ENCODE measurements around the gene TRMT11.

Gene TRMT11

DNA sequence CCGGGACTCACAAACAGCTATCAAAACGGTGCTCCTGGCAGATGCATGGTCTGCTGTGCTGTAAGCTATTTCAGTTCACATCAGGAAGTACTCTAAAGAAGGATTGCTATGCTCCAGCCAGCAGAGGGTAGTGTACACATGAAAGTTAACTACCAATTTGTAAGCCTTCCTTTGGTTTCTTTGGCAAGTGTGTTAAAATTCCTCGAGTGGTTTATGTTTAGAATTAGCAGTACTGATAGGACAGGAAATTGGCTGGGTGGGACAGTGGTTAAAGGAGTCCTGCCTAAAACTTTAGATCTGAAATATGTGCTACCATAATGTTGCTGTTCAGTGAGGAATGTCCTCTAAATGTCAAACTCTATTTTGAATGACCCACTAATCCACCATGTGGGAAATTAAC, 47.4 kb downstream of the TRMT11 start (continued):
- TF ChIP-seq OVOL3 (tag by site-specific recombination; IDR thresholded peaks at IDR 0.05), result no peak
- no peak for TF ChIP-seq ZNF560 (tag by site-specific recombination; IDR thresholded peaks at IDR 0.05; ENCODE audit: borderline replicate concordance)
- no peak for TF ChIP-seq ZNF132 (tag by site-specific recombination; IDR thresholded peaks at IDR 0.05; ENCODE audit: borderline replicate concordance)
- TF ChIP-seq, protein P1, sequence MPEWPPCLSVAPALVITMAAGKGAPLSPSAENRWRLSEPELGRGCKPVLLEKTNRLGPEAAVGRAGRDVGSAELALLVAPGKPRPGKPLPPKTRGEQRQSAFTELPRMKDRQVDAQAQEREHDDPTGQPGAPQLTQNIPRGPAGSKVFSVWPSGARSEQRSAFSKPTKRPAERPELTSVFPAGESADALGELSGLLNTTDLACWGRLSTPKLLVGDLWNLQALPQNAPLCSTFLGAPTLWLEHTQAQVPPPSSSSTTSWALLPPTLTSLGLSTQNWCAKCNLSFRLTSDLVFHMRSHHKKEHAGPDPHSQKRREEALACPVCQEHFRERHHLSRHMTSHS (tag by site-specific recombination; IDR thresholded peaks at IDR 0.05), result no peak
- TF ChIP-seq, protein P2, sequence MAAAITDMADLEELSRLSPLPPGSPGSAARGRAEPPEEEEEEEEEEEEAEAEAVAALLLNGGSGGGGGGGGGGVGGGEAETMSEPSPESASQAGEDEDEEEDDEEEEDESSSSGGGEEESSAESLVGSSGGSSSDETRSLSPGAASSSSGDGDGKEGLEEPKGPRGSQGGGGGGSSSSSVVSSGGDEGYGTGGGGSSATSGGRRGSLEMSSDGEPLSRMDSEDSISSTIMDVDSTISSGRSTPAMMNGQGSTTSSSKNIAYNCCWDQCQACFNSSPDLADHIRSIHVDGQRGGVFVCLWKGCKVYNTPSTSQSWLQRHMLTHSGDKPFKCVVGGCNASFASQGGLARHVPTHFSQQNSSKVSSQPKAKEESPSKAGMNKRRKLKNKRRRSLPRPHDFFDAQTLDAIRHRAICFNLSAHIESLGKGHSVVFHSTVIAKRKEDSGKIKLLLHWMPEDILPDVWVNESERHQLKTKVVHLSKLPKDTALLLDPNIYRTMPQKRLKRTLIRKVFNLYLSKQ (tag by site-specific recombination; IDR thresholded peaks at IDR 0.05; ENCODE audit: borderline replicate concordance), result no peak

DNA sequence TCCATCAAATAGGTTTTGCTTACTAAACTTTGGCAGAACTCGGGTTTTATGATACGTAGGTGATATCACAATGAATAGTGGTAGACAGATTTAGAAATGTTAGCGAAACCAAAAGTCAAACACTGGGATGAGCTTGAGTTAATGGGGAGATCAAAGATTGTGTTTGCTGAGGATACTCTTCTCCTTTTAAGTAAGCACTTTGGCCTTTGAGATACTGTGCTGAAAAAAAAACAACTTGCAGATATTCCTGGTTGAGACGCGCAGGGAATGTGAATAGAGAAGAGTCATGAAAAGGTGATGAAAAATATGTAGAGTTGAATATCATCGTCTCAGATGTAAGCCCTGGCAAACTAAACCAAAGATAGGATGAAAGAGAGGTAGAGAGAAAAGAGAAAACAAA, 48.3 kb downstream of the TRMT11 start:
- POLR2A ChIA-PET, result no interaction called here
- H3K4me3 ChIP-seq (ENCODE audit: low read depth, low read length), result no peak overlapping the region
- no peak overlapping the region for H3K27ac ChIP-seq (ENCODE audit: extremely low read depth, low read depth, low read length)
- TF ChIP-seq, protein P3, sequence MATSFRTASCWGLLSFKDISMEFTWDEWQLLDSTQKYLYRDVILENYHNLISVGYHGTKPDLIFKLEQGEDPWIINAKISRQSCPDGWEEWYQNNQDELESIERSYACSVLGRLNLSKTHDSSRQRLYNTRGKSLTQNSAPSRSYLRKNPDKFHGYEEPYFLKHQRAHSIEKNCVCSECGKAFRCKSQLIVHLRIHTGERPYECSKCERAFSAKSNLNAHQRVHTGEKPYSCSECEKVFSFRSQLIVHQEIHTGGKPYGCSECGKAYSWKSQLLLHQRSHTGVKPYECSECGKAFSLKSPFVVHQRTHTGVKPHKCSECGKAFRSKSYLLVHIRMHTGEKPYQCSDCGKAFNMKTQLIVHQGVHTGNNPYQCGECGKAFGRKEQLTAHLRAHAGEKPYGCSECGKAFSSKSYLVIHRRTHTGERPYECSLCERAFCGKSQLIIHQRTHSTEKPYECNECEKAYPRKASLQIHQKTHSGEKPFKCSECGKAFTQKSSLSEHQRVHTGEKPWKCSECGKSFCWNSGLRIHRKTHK (tag by site-specific recombination; IDR thresholded peaks at IDR 0.05), result no peak
- no peak for TF ChIP-seq ZNF571 (tag by site-specific recombination; IDR thresholded peaks at IDR 0.05)
- H3K4me1 ChIP-seq (ENCODE audit: control insufficient read depth, insufficient read depth, low read length), result no peaks in the 10 kb centered on the region
- H3K9me3 ChIP-seq (ENCODE audit: control insufficient read depth, insufficient read depth, low read depth, low read length), result no peaks in the 10 kb centered on the region
- CTCF ChIA-PET, result interaction anchor here (0.7 to 1.7 kb wide), 3 partner anchors 40 to 1154 kb away, joined by 4 to 8 read pairs (median 5); no protein-coding TSS in a partner anchor
- peaks cover 0 to 51% of the 10 kb centered on the region in 2 experiments; a peak in 2 of 3 replicates for H3K36me3 ChIP-seq (ENCODE audit: control insufficient read depth in 2 of 2, insufficient read depth in 1 of 2, low read length in 2 of 2)

DNA sequence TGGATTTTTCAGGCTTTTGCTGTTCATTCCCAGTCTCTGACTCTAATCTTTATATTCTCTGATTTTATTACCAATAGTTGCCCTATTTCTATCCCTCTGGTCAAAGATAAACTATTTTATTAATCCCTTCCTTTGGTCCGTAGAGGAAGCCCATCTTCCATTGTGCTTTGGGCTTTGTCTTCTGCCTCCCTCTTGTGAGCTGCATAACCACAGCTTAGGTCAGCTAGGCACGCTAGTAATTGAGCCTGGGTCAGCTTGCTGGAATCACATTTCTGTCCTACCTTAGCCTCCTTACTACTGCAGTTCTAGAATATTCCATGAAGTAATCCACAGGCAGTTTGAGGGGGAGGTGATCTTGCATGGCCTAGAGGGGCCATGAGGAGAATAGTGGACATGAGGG, 49.4 kb downstream of the TRMT11 start:
- ChIA-PET POLR2A (no interaction called here), CTCF (interaction anchor here (0.5 to 1.7 kb wide), 2 partner anchors 136 to 1030 kb away, joined by 3 to 4 read pairs; no protein-coding TSS in a partner anchor)
- no peak overlapping the region for H3K27ac ChIP-seq (ENCODE audit: extremely low read depth, low read depth, low read length)
- no peak for TF ChIP-seq ZNF239 (tag by site-specific recombination; IDR thresholded peaks at IDR 0.05)
- TF ChIP-seq ZNF610 (tag by site-specific recombination; IDR thresholded peaks at IDR 0.05; ENCODE audit: borderline replicate concordance), result no peak
- no peak for TF ChIP-seq ZNF184 (tag by site-specific recombination; IDR thresholded peaks at IDR 0.05)
- TF ChIP-seq, protein P4, sequence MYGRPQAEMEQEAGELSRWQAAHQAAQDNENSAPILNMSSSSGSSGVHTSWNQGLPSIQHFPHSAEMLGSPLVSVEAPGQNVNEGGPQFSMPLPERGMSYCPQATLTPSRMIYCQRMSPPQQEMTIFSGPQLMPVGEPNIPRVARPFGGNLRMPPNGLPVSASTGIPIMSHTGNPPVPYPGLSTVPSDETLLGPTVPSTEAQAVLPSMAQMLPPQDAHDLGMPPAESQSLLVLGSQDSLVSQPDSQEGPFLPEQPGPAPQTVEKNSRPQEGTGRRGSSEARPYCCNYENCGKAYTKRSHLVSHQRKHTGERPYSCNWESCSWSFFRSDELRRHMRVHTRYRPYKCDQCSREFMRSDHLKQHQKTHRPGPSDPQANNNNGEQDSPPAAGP (tag by site-specific recombination; IDR thresholded peaks at IDR 0.05), result no peak
- no peak for TF ChIP-seq ZNF202 (tag by site-specific recombination; IDR thresholded peaks at IDR 0.05; ENCODE audit: borderline replicate concordance)
- TF ChIP-seq ZNF114 (tag by site-specific recombination; IDR thresholded peaks at IDR 0.05), result no peak
- TF ChIP-seq PRDM1 (tag by site-specific recombination; IDR thresholded peaks at IDR 0.05), result no peak
- no peak for TF ChIP-seq ZNF624 (tag by site-specific recombination; IDR thresholded peaks at IDR 0.05)
- TF ChIP-seq KLF16 (tag by site-specific recombination; IDR thresholded peaks at IDR 0.05), result no peak
- TF ChIP-seq, protein P1 (tag by site-specific recombination; IDR thresholded peaks at IDR 0.05), result no peak
- TF ChIP-seq ZNF140 (tag by site-specific recombination; IDR thresholded peaks at IDR 0.05), result no peak
- TF ChIP-seq KLF10 (tag by site-specific recombination; IDR thresholded peaks at IDR 0.05), result no peak
- TF ChIP-seq ZNF16 (tag by site-specific recombination; IDR thresholded peaks at IDR 0.05; ENCODE audit: low read depth), result no peak
- no peak for TF ChIP-seq GLIS1 (tag by site-specific recombination; IDR thresholded peaks at IDR 0.05)
- TF ChIP-seq GLI2 (tag by site-specific recombination; IDR thresholded peaks at IDR 0.05; ENCODE audit: borderline replicate concordance, low read depth), result no peak
- TF ChIP-seq ZFP3 (tag by site-specific recombination; IDR thresholded peaks at IDR 0.05; ENCODE audit: low read depth), result no peak
- TF ChIP-seq ZNF677 (tag by site-specific recombination; IDR thresholded peaks at IDR 0.05), result no peak
- no peak for TF ChIP-seq ZNF544 (tag by site-specific recombination; IDR thresholded peaks at IDR 0.05)
- TF ChIP-seq ZNF777 (tag by site-specific recombination; IDR thresholded peaks at IDR 0.05; ENCODE audit: borderline replicate concordance), result no peak
- no peak overlapping the region for H3K4me3 ChIP-seq (ENCODE audit: low read depth, low read length)
- H3K36me3 ChIP-seq (ENCODE audit: control insufficient read depth in 2 of 2, insufficient read depth in 1 of 2, low read length in 2 of 2), result peaks cover 0 to 55% of the 10 kb centered on the region in 2 experiments; a peak in 2 of 3 replicates
- no peaks in the 10 kb centered on the region for H3K4me1 ChIP-seq (ENCODE audit: control insufficient read depth, insufficient read depth, low read length)
- no peaks in the 10 kb centered on the region for H3K9me3 ChIP-seq (ENCODE audit: control insufficient read depth, insufficient read depth, low read depth, low read length)
